Stimulated activated CD4-positive, alpha-beta T cell treated with anti-CD3 and anti-CD28 coated beads, Interleukin-1b, Interleukin-23, amount 100 ng/mL, for 4 hours (primary cell): ENCODE data around the gene RFPL2.
"Not testable (repeated sequence)": the region's sequence is repeated elsewhere in the genome, so short reads cannot be mapped to it uniquely, and the experiment has no call there.

Experiments used
- DNase-seq, 2 donors: peaks; one replicate each; pipeline ENCODE4 v3.0.0-alpha.2; 2020; ENCODE audit warnings: low read depth in 2 of 2

RFPL2 gene

DNA sequence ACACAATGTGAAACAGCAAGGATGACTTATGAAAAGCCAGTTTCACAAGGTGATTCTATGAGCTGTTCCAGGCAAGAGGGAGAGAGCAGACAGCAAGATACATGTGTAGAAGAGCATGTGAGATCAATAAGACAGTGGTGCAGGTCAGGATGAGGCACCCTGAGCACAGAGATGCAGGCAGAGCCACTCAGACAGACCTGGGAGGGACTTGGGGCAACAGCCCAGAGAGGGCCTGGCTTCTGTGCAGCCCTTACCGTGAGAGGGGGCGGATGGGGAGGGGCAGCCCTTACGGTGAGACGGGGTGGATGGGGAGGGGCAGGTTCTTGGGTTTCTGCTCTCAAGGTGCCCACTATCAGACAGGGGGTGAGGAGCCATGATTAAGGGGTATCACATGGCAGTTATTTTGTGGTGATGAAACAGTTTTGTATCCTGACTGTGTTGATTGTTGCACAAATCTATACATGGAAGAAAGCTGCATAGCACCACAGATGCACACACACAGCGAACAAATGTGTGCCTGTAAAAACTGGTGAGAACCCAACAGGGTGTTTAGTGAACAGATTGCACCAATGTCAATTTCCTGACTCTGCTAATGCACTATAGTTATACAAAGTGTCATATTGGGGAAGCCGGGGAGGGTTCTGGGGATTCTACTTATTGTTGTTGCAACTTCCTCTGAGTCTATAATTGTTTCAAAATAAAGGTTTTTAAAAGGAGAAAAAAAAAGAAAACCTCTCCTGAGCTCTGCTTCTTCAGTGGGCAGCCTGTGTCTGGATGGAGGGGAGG is 40.6 kb downstream of the RFPL2 start:
- DNase-seq, result no peak

- DNase-seq, result not testable (repeated sequence)
Measured at GRCh38 chr22:32160411-32160810, 44.5 kb downstream of the RFPL2 start.

- DNase-seq, result no peak
Measured at GRCh38 chr22:32158712-32159533, 46.0 kb downstream of the RFPL2 start, which contains the start of gene C22orf42. C22orf42 (minus strand) TSS chr22:32159303; CDS start chr22:32159215, 88 bp downstream.

- not testable (repeated sequence) for DNase-seq
Measured at GRCh38 chr22:32157632-32158031, 47.2 kb downstream of the RFPL2 start.

DNA sequence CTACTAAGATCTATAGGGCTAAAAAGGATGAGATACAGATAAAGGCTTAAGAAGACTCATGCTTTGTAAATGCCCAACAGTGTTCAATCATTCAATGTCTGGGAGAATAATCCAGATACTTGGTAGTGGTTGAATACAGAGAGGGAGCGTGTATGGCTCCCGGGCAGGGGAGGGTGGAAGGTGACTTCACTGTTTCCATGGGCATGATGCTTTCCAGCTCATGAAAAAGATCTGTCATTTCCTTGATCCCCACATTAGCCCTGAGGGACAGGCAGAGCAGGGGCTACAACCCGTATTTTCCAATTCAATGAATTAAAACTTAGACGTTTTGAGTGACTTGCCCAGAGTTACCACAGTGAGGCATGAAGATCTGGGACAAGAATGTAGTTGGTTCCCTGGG is 50.1 kb downstream of the RFPL2 start:
- DNase-seq, result not testable (repeated sequence)

DNA sequence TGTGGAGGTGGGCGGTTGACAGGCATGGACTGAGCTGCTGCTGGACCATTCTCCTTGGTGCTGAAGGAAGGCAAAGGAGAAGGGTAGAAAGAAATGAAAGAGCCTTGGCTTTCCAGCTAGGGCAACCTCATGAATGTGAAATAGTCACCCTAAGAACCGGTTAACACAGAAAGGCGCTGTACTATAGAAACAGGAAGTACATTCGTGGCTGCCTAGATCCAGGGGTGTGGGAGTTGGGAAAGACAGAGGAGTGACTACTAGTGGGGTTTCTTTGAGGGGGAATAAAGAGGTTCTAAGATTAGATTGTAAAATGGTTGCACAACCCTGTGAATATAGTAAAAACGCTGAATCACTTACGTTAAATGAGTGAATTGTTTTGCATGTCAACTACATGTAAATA is 53.2 kb downstream of the RFPL2 start:
- not testable (repeated sequence) for DNase-seq

DNA sequence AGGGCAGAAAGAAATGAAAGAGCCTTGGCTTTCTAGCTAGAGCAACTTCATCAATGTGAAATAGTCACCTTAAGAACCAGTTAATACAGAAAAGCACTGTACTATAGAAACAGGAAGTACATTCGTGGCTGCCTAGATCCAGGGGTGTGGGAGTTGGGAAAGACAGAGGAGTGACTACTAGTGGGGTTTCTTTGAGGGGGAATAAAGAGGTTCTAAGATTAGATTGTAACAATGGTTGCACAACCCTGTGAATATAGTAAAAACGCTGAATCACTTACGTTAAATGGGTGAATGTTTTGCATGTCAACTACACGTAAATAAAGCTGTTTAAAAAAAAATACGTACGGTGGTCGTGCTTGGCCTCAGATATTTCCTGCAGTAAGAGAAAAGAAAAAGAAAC is 54.2 kb downstream of the RFPL2 start:
- not testable (repeated sequence) for DNase-seq

DNA sequence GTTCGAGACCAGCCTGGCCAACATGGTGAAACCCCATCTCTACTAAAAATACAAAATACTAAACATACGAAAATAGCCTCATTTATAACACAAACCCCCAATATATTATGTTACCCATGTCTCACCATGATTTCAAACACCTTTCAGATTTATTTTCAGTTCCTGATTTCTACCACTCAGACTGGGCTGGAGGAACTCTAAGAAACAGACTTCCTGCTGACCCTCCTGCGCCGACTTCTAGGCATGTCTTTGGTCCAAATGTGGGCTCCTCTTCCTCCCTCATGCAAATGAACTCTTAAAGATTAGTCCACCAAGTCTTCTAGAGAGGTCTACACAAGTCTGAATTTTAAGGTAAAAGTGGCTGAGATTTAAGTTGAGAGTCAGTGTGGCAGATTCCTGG is 56.5 kb downstream of the RFPL2 start:
- not testable (repeated sequence) for DNase-seq

DNA sequence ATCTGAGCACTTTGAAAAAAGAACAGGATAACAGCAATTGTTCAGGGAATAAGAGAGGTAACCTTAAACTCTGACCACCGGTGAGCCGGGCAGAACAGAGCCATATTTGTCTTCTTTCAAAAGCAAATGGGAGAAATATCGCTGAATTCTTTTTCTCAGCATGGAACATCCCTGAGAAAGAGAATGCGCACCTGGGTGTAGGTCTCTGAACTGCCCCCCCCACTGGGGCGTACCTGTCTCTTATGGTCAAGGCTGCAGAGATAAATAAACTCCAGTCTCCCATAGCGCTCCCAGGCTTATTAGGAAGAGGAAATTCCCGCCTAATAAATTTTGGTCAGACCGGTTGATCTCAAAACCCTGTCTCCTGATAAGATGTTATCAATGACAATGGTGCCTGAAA is 57.7 kb downstream of the RFPL2 start:
- not testable (repeated sequence) for DNase-seq

GRCh38 chr22:32144496-32145274 is 60.2 kb downstream of the RFPL2 start:
- DNase-seq, result no peak

- no peak for DNase-seq
Measured at GRCh38 chr22:32142600-32142999, 62.3 kb downstream of the RFPL2 start.

DNA sequence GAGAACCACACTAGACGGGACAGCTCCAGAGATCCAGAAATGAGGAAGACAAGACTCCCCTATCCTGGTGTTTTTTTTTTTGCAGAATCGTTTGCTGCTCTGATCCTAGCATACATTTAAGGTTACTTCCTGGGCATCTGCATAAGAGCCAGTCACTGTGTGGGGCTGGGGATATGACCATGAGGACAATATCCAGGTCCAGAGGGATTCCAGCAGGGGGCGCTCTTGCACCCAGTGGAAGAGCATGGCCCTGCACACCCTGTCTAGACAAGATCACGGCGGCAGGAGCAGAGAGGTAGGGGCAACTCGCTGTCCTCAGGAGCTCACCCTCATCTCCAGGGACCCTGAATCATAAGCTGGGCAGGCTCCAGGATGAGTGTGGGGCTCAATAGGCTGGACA is 64.2 kb downstream of the RFPL2 start:
- not testable (repeated sequence) for DNase-seq
